ENCODE results near the gene ARSB.
A peak's percentile ranks its signal among the peaks of the same experiment; 100 is the strongest.

The ARSB gene

GRCh38 chr5:78922879-78923621, 62.1 kb downstream of the ARSB start:
- no peak overlapping the region for H3K27ac ChIP-seq
- TF ChIP-seq, protein P1, sequence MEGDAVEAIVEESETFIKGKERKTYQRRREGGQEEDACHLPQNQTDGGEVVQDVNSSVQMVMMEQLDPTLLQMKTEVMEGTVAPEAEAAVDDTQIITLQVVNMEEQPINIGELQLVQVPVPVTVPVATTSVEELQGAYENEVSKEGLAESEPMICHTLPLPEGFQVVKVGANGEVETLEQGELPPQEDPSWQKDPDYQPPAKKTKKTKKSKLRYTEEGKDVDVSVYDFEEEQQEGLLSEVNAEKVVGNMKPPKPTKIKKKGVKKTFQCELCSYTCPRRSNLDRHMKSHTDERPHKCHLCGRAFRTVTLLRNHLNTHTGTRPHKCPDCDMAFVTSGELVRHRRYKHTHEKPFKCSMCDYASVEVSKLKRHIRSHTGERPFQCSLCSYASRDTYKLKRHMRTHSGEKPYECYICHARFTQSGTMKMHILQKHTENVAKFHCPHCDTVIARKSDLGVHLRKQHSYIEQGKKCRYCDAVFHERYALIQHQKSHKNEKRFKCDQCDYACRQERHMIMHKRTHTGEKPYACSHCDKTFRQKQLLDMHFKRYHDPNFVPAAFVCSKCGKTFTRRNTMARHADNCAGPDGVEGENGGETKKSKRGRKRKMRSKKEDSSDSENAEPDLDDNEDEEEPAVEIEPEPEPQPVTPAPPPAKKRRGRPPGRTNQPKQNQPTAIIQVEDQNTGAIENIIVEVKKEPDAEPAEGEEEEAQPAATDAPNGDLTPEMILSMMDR (IDR thresholded peaks at IDR 0.05; ENCODE audit: low read depth, low read length, missing control alignments): no peak
- in situ Hi-C loops (cut with HindIII; ENCODE audit: low pct_ligation_motif_present, low sequenced_read_pairs): no loop called here
- H3K4me3 ChIP-seq (ENCODE audit: low read depth, low read length): no peak overlapping the region
- no peaks in the 10 kb centered on the region for H3K36me3 ChIP-seq (replicated peaks)
- no peaks in the 10 kb centered on the region for H3K27me3 ChIP-seq (replicated peaks)
- no peak for DNase-seq

- DNase-seq: peak; percentile 50
- no peaks in the 10 kb centered on the region for H3K36me3 ChIP-seq (replicated peaks)
- H3K4me3 ChIP-seq (ENCODE audit: low read depth, low read length): no peak overlapping the region
- in situ Hi-C loops (cut with HindIII; ENCODE audit: low pct_ligation_motif_present, low sequenced_read_pairs): no loop called here
- no peaks in the 10 kb centered on the region for H3K27me3 ChIP-seq (replicated peaks)
- no peak overlapping the region for H3K27ac ChIP-seq
- TF ChIP-seq, protein P1 (IDR thresholded peaks at IDR 0.05; ENCODE audit: low read depth, low read length, missing control alignments): peak; percentile 64
Observed at GRCh38 chr5:78920604-78921003, 64.5 kb downstream of the ARSB start.

DNA sequence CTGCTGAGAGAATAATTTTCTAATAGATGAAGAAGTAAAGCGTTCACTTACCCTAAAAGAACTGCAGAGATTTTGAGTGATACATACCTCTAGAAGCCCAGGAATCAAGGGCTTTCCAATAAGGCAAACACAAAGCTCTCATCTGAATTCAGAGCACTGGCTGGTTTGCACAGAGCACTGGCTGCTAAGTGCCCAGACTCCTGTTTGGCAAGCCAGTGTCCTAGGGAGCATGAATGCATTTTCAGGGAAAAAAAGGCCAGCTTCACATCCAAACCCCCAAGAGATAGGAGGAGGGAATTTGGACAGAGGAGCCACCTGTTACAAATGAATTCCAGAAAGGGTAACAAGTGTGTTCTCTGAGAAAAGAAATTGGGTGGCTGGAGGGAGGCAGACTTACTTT, 65.3 kb downstream of the ARSB start:
- Histone ChIP-seq H3K27me3 (replicated peaks) (no peaks in the 10 kb centered on the region), H3K36me3 (replicated peaks) (no peaks in the 10 kb centered on the region), H3K4me3 (ENCODE audit: low read depth, low read length) (no peak overlapping the region), H3K27ac (no peak overlapping the region)
- in situ Hi-C loops (cut with HindIII; ENCODE audit: low pct_ligation_motif_present, low sequenced_read_pairs): no loop called here
- TF ChIP-seq, protein P1 (IDR thresholded peaks at IDR 0.05; ENCODE audit: low read depth, low read length, missing control alignments): no peak
- DNase-seq: no peak

- Histone ChIP-seq H3K27me3 (replicated peaks) (no peaks in the 10 kb centered on the region), H3K4me3 (ENCODE audit: low read depth, low read length) (no peak overlapping the region), H3K27ac (no peak overlapping the region), H3K36me3 (replicated peaks) (no peaks in the 10 kb centered on the region)
- DNase-seq: no peak
- in situ Hi-C loops (cut with HindIII; ENCODE audit: low pct_ligation_motif_present, low sequenced_read_pairs): no loop called here
- TF ChIP-seq, protein P1 (IDR thresholded peaks at IDR 0.05; ENCODE audit: low read depth, low read length, missing control alignments): no peak
Observed at GRCh38 chr5:78916044-78916443, 69.1 kb downstream of the ARSB start.

DNA sequence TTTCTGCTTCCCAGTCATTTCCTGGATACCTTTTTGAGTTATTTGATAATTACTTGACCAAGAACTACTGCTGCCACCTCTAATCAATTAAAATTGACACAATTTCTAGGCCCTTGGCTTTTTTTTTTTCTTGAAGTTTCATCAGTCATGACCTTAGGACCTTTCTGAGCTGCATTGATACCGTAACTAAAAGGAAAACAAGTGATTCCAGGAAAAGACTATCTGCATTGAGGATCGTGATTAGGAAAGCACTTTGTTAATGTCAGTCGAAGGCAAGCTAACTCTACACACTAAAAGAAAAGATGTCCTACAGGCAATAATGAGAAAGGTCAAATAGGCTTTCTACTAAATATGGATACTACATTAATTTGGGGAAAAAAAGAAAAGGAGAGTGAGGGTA, 69.9 kb downstream of the ARSB start:
- no peaks in the 10 kb centered on the region for H3K36me3 ChIP-seq (replicated peaks)
- H3K27me3 ChIP-seq (replicated peaks): no peaks in the 10 kb centered on the region
- H3K27ac ChIP-seq: no peak overlapping the region
- H3K4me3 ChIP-seq (ENCODE audit: low read depth, low read length): no peak overlapping the region
- TF ChIP-seq, protein P1 (IDR thresholded peaks at IDR 0.05; ENCODE audit: low read depth, low read length, missing control alignments): no peak
- in situ Hi-C loops (cut with HindIII; ENCODE audit: low pct_ligation_motif_present, low sequenced_read_pairs): no loop called here
- no peak for DNase-seq

GRCh38 chr5:78912811-78913210, 72.3 kb downstream of the ARSB start:
- Histone ChIP-seq H3K27me3 (replicated peaks) (no peaks in the 10 kb centered on the region), H3K4me3 (ENCODE audit: low read depth, low read length) (no peak overlapping the region)
- in situ Hi-C loops (cut with HindIII; ENCODE audit: low pct_ligation_motif_present, low sequenced_read_pairs): no loop called here

More at GRCh38 chr5:78912811-78913210, 72.3 kb downstream of the ARSB start:
- TF ChIP-seq, protein P1 (IDR thresholded peaks at IDR 0.05; ENCODE audit: low read depth, low read length, missing control alignments): no peak
- no peak for DNase-seq
- Histone ChIP-seq H3K36me3 (replicated peaks) (no peaks in the 10 kb centered on the region), H3K27ac (no peak overlapping the region)

Data from brain microvascular endothelial cell (primary cell).